ENCODE measurements around the gene EPN2. TPM values are rescaled to one million over a fixed set of nuclear protein-coding genes. Genes with fewer than 3 reads are reported as not detected.

The EPN2 gene
- total RNA-seq, 1 donor from 2014 or later, result 63.9 TPM

GRCh38 chr17:19365833-19366636 is 128.9 kb downstream of the EPN2 start:
- no peak for DNase-seq (ENCODE audit: low spot score)

- no peak for DNase-seq (ENCODE audit: low spot score)
These were observed 129.4 kb downstream of the EPN2 start for GRCh38 chr17:19366637-19366972.

GRCh38 chr17:19368229-19368628 is 131.1 kb downstream of the EPN2 start:
- no peak for DNase-seq (ENCODE audit: low spot score)

GRCh38 chr17:19369107-19369778 is 132.1 kb downstream of the EPN2 start:
- no peak for DNase-seq (ENCODE audit: low spot score)

GRCh38 chr17:19369846-19370492 is 132.8 kb downstream of the EPN2 start:
- no peak for DNase-seq (ENCODE audit: low spot score)

- DNase-seq (ENCODE audit: low spot score), result no peak
These were observed 133.4 kb downstream of the EPN2 start for GRCh38 chr17:19370493-19370960.

- no peak for DNase-seq (ENCODE audit: low spot score)
These were observed 134.3 kb downstream of the EPN2 start for GRCh38 chr17:19371259-19372010.

GRCh38 chr17:19372011-19372370 is 134.8 kb downstream of the EPN2 start:
- DNase-seq (ENCODE audit: low spot score), result peak; percentile 30

- DNase-seq (ENCODE audit: low spot score), result peak; percentile 29
These were observed 135.3 kb downstream of the EPN2 start for GRCh38 chr17:19372439-19372838.

GRCh38 chr17:19372866-19373504 is 135.8 kb downstream of the EPN2 start:
- DNase-seq (ENCODE audit: low spot score), result no peak

- no peak for DNase-seq (ENCODE audit: low spot score)
These were observed 137.0 kb downstream of the EPN2 start for GRCh38 chr17:19374136-19374535.

- no peak for DNase-seq (ENCODE audit: low spot score)
These were observed 138.6 kb downstream of the EPN2 start for GRCh38 chr17:19375732-19376131.

- no peak for DNase-seq (ENCODE audit: low spot score)
These were observed 139.6 kb downstream of the EPN2 start for GRCh38 chr17:19376811-19377210.

GRCh38 chr17:19377602-19378415 is 140.6 kb downstream of the EPN2 start:
- DNase-seq (ENCODE audit: low spot score), result peak; percentile 98

GRCh38 chr17:19378416-19379360 is 141.5 kb downstream of the EPN2 start, which contains the start of gene MAPK7:
Gene MAPK7, plus strand, starts transcription at chr17:19378498. Its CDS starts 403 bp downstream, at chr17:19378901.
- DNase-seq (ENCODE audit: low spot score), result no peak

GRCh38 chr17:19379361-19380065 is 142.3 kb downstream of the EPN2 start:
- DNase-seq (ENCODE audit: low spot score), result no peak

GRCh38 chr17:19380481-19381301 is 143.5 kb downstream of the EPN2 start:
- DNase-seq (ENCODE audit: low spot score), result no peak

- DNase-seq (ENCODE audit: low spot score), result no peak
These were observed 144.2 kb downstream of the EPN2 start for GRCh38 chr17:19381361-19381740.

Data from ureter (tissue), 1 donor.